Cardiac muscle cell (in vitro differentiated cells and primary cell): ENCODE results near the gene AKR7A3. TPM values are rescaled to one million over a fixed set of nuclear protein-coding genes. Genes with fewer than 3 reads are reported as not detected.
"Not testable (repeated sequence)": the region's sequence is repeated elsewhere in the genome, so short reads cannot be mapped to it uniquely, and the experiment has no call there.

Experiments
- DNase-seq, 2 donors: peaks; one replicate each; pipeline versions ENCODE4 v3.0.0 to v3.0.0-alpha.2; 2010 to 2017; ENCODE audit warnings: low read depth in 1 of 2, low spot score in 1 of 2
- H3K27ac ChIP-seq: fragments of 200-600 bp; sonication (generic); 2 replicates; pipeline ENCODE4 v1.5.1; 2016
- H3K27me3 ChIP-seq: fragments of 200-600 bp; sonication (generic); 2 replicates; pipeline ENCODE4 v1.6.0; 2016; ENCODE audit warnings: control low read depth
- H3K36me3 ChIP-seq: fragments of 200-600 bp; sonication (generic); 2 replicates; pipeline ENCODE4 v1.5.1; 2016; ENCODE audit warnings: control low read depth
- H3K4me1 ChIP-seq: fragments of 200-600 bp; sonication (generic); 2 replicates; pipeline ENCODE4 v1.8.1; 2017; ENCODE audit warnings: low read depth, mild to moderate bottlenecking, mixed run types
- H3K4me3 ChIP-seq: fragments of 200-600 bp; sonication (generic); 2 replicates; pipeline ENCODE4 v1.5.1; 2016; ENCODE audit warnings: mild to moderate bottlenecking
- H3K9me3 ChIP-seq: fragments of 200-600 bp; sonication (generic); 2 replicates; pipeline ENCODE4 v1.5.1; 2017; ENCODE audit warnings: low read depth, mild to moderate bottlenecking, control low read depth
- CTCF ChIP-seq: IDR thresholded peaks from 2 replicates; pipeline ENCODE4 v1.5.1; 2012; ENCODE audit warnings: low read depth, mild to moderate bottlenecking, low read length
- polyA plus RNA-seq: library from polyadenylated mRNA; unstranded; fragments of >200 nt; fragmentation: Nextera tagmentation; extraction: Ambion mirVana; gene quantifications from 2 replicates; pipeline ENCODE4 v1.2.1, GENCODE V29; 2016
- total RNA-seq: library from RNA; depleted of rRNA; stranded (reverse); fragments of >200 nt; gene quantifications from 2 replicates; pipeline ENCODE4 v1.2.3, GENCODE V29; 2016

AKR7A3 gene
- total and polyA plus RNA-seq, 2 experiments from 2014 or later: 0.26 to 1.4 TPM

DNA sequence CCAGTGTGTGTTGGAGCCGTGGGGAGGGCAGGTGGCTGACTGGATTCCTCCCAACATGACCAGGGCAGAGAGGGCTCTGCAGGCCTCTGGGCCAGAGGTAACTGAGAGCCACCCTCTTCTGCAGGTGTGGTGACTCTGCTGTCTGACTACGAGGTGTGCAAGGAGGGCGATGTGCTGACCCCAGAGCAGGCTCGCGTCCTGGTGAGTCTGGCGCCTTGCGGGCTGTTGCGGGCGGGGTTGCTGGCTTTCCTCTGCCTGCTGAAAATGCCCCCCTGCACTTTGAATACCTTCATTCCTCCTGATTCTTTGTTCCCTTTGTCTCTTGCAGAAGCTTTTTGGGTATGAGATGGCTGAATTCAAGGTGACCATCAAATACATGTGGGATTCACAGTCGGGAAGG, 30.2 kb downstream of the AKR7A3 start:
- DNase-seq: no peak
- Histone ChIP-seq H3K4me3 (no peak overlapping the region), H3K27me3 (no peaks in the 10 kb centered on the region), H3K9me3 (no peaks in the 10 kb centered on the region), H3K36me3 (peaks cover 17% of the 10 kb centered on the region), H3K27ac (no peak overlapping the region), H3K4me1 (peaks cover under 1% of the 10 kb centered on the region)
- no peak for TF ChIP-seq CTCF

GRCh38 chr1:19257178-19257914, 31.2 kb downstream of the AKR7A3 start:
- Histone ChIP-seq H3K4me1 (peaks cover 10% of the 10 kb centered on the region), H3K4me3 (no peak overlapping the region), H3K36me3 (peaks cover 17% of the 10 kb centered on the region), H3K27ac (no peak overlapping the region), H3K9me3 (no peaks in the 10 kb centered on the region), H3K27me3 (no peaks in the 10 kb centered on the region)
- no peak for TF ChIP-seq CTCF
- DNase-seq: peak in 1 of 2 donors; percentile 44

GRCh38 chr1:19256301-19256700, 32.3 kb downstream of the AKR7A3 start:
- H3K4me1 ChIP-seq: peaks cover 11% of the 10 kb centered on the region
- not testable (repeated sequence) for H3K9me3 ChIP-seq, H3K4me3 ChIP-seq, H3K27me3 ChIP-seq, H3K27ac ChIP-seq, DNase-seq
- H3K36me3 ChIP-seq: peaks cover 17% of the 10 kb centered on the region

DNA sequence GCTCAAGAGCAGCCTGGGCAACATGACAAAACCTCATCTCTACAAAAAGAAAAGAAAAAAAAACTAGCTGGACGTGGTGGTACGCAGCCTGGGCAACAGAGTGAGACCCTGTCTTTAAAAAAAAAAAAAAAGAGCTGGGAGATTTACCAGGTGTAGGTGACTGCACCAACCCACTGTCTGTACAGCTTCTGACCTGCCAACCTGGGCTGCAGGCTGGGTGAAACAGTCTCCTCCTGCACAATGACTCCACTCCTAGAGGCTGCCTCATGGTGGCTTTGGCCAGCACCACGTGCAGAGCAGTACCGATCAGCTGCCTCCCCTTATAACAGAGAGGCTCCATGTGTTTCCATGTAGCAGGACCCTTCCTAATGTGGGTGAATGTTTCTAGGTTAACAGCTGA, 33.3 kb downstream of the AKR7A3 start:
- TF ChIP-seq CTCF: no peak
- Histone ChIP-seq H3K4me1 (peaks cover 15% of the 10 kb centered on the region), H3K27me3 (no peaks in the 10 kb centered on the region), H3K36me3 (peaks cover 17% of the 10 kb centered on the region), H3K27ac (no peak overlapping the region), H3K4me3 (no peak overlapping the region), H3K9me3 (no peaks in the 10 kb centered on the region)
- DNase-seq: no peak

DNA sequence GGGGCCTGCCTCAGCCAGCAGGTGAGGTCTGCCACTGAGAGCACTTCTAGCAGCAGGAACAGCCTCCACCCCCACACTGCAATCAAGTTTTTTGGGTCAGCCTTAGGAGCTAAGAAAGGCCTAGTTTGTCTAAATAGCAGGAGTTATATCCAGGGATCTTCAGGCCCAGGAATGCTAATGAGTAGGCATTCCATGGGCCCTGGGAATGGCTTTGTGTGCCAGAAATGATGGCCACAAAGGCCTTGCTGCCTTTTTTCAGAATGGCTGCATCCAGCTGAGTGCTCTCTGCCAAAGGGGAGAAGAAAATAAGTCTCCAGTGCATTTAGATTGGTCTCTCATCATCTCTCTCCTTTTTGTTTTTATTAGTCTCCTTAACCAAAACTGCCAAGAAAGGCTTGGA, 34.2 kb downstream of the AKR7A3 start:
- Histone ChIP-seq H3K4me1 (peaks cover 16% of the 10 kb centered on the region), H3K27me3 (no peaks in the 10 kb centered on the region), H3K4me3 (no peak overlapping the region), H3K36me3 (peaks cover 12% of the 10 kb centered on the region), H3K27ac (no peak overlapping the region), H3K9me3 (no peaks in the 10 kb centered on the region)
- no peak for DNase-seq
- no peak for TF ChIP-seq CTCF

DNA sequence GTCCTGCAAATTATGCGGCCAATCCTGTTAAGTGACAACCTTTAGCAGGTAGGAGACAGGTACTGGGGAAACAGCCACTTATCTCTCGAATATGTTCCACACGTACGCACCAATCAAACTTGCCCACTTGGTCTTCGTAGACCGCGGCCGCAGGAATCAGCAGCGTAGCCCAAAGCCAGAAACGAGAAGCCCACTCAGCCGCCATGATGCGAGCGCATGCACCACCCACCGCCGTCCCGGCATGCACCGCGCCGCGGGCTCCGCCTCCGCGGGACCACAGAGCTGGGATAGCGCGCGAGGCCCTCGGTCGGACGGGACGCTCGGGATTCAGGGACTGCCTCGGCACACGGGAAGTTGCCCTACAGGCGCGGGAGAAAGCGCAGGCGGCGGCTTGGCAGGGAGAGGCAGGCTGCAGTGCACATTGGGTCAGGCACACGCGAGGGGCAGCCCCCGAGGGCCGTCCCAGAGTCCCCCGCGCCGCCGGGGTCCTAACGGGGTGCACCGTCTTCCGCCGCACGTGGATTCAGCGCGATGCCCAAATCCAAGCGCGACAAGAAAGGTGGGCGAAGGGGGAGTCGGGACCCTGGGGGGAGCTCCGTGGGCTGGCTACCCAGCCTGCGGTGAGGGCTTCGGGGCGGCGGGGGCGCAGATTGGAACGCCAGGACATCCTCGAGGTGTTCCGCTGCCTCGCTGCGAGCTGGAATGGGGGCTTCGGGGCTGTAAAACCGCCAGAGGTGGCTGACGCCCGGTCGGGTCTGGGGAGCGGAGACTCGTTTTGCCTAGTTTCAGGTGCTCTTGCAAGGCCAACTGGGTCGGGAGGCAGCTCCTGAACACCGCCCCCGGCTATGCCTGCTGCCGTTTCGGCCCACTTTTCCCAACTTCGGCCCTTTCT, 37.0 kb downstream of the AKR7A3 start, which contains the start of the genes EMC1 and MRTO4:
EMC1 (minus strand) TSS at position 220 of the 892 bp plus-strand sequence; CDS start at position 205, 15 bp downstream.
MRTO4 (plus strand) TSS at position 501 of the 892 bp plus-strand sequence; CDS start at position 532, 31 bp downstream.
- Histone ChIP-seq H3K4me1 (peaks cover 16% of the 10 kb centered on the region), H3K36me3 (peaks cover 2% of the 10 kb centered on the region), H3K4me3 (peak within 1 kb of the TSS; percentile 83), H3K27me3 (no peaks in the 10 kb centered on the region), H3K27ac (peak within 1 kb of the TSS; percentile 96), H3K9me3 (no peaks in the 10 kb centered on the region)
- peak; percentile 84 to 89 for DNase-seq
- TF ChIP-seq CTCF: no peak
